ENCODE results near the gene PRR23E. TPM values are rescaled to one million over a fixed set of nuclear protein-coding genes. Genes with fewer than 3 reads are reported as not detected.

Gene PRR23E
- total and polyA plus RNA-seq, 4 donors = not detected

- TF ChIP-seq CTCF (IDR thresholded peaks at IDR 0.05; ENCODE audit: control extremely low read depth, extremely low read depth) = no peak
- 74 to 82% methylated on average over 7 of the region's 7 CpGs for WGBS, 2 donors
- H3K9ac ChIP-seq (ENCODE audit: insufficient read depth in 1 of 2, low read length in 2 of 2) = no peak overlapping the region
- DNase-seq (no peak), ATAC-seq (ENCODE audit: insufficient read depth, low FRiP score) (no peak)
- H3K4me3 ChIP-seq = no peak overlapping the region
- no peaks in the 10 kb centered on the region for H3K27me3 ChIP-seq (ENCODE audit: control insufficient read depth in 3 of 3, insufficient read depth in 3 of 3, low read length in 2 of 3)
- H3K4me1 ChIP-seq (ENCODE audit: control insufficient read depth in 5 of 5, insufficient read depth in 5 of 5, low read length in 5 of 5) = no peaks in the 10 kb centered on the region
- H3K27ac ChIP-seq (ENCODE audit: low read depth in 1 of 2, low read length in 1 of 2) = no peak overlapping the region
- H3K9me3 ChIP-seq (ENCODE audit: control insufficient read depth in 4 of 4, insufficient read depth in 3 of 4, low read length in 3 of 4) = no peaks in the 10 kb centered on the region
- H3K36me3 ChIP-seq (ENCODE audit: control insufficient read depth in 4 of 4, insufficient read depth in 4 of 4, low read length in 4 of 4) = no peaks in the 10 kb centered on the region
Measured at GRCh38 chr3:127182431-127182830, 10.5 kb upstream of the PRR23E start.

- Histone ChIP-seq H3K4me1 (ENCODE audit: control insufficient read depth in 5 of 5, insufficient read depth in 5 of 5, low read length in 5 of 5) (no peaks in the 10 kb centered on the region), H3K27ac (ENCODE audit: low read depth in 1 of 2, low read length in 1 of 2) (no peak overlapping the region), H3K27me3 (ENCODE audit: control insufficient read depth in 3 of 3, insufficient read depth in 3 of 3, low read length in 2 of 3) (no peaks in the 10 kb centered on the region), H3K9ac (ENCODE audit: insufficient read depth in 1 of 2, low read length in 2 of 2) (no peak overlapping the region), H3K36me3 (ENCODE audit: control insufficient read depth in 4 of 4, insufficient read depth in 4 of 4, low read length in 4 of 4) (no peaks in the 10 kb centered on the region), H3K4me3 (no peak overlapping the region), H3K9me3 (ENCODE audit: control insufficient read depth in 4 of 4, insufficient read depth in 3 of 4, low read length in 3 of 4) (no peaks in the 10 kb centered on the region)
- ATAC-seq (ENCODE audit: insufficient read depth, low FRiP score) = no peak
- no peak for TF ChIP-seq CTCF (IDR thresholded peaks at IDR 0.05; ENCODE audit: control extremely low read depth, extremely low read depth)
- 82% methylated on average over 8 of the region's 8 CpGs for WGBS, 2 donors
- no peak for DNase-seq
Measured at GRCh38 chr3:127182848-127183714, 9.8 kb upstream of the PRR23E start.

- no peak for TF ChIP-seq CTCF (IDR thresholded peaks at IDR 0.05; ENCODE audit: control extremely low read depth, extremely low read depth)
- Histone ChIP-seq H3K4me1 (ENCODE audit: control insufficient read depth in 5 of 5, insufficient read depth in 5 of 5, low read length in 5 of 5) (no peaks in the 10 kb centered on the region), H3K27ac (ENCODE audit: low read depth in 1 of 2, low read length in 1 of 2) (no peak overlapping the region), H3K9ac (ENCODE audit: insufficient read depth in 1 of 2, low read length in 2 of 2) (no peak overlapping the region), H3K4me3 (no peak overlapping the region), H3K27me3 (ENCODE audit: control insufficient read depth in 3 of 3, insufficient read depth in 3 of 3, low read length in 2 of 3) (no peaks in the 10 kb centered on the region), H3K9me3 (ENCODE audit: control insufficient read depth in 4 of 4, insufficient read depth in 3 of 4, low read length in 3 of 4) (no peaks in the 10 kb centered on the region), H3K36me3 (ENCODE audit: control insufficient read depth in 4 of 4, insufficient read depth in 4 of 4, low read length in 4 of 4) (no peaks in the 10 kb centered on the region)
- no peak for DNase-seq
- ATAC-seq (ENCODE audit: insufficient read depth, low FRiP score) = no peak
- 87% methylated on average over 23 of the region's 23 CpGs for WGBS, 2 donors
Measured at GRCh38 chr3:127183931-127184869, 8.7 kb upstream of the PRR23E start.
